ENCODE results near the gene FOXRED2.

- TF ChIP-seq CTCF (conservative IDR thresholded peaks at IDR 0.05) = no peak
- TF ChIP-seq EZH2 (IDR thresholded peaks at IDR 0.05; ENCODE audit: low read depth) = no peak
Measured at GRCh38 chr22:36536717-36537116, 29.9 kb upstream of the FOXRED2 start.
